Subcutaneous abdominal adipose tissue (tissue), 5 donors: ENCODE results near the gene EEF2K.
"Not testable (repeated sequence)": the region's sequence is repeated elsewhere in the genome, so short reads cannot be mapped to it uniquely, and the experiment has no call there.

ENCODE experiments used
- H3K27ac ChIP-seq: one replicate; pipeline ENCODE4 v1.7.0; 2013; ENCODE audit warnings: low read depth, mild to moderate bottlenecking, inconsistent platforms, low read length, moderate library complexity
- H3K27me3 ChIP-seq, 5 donors: one replicate each; pipeline ENCODE4 v1.7.0; 2013; ENCODE audit warnings: low read length in 5 of 5, inconsistent platforms in 1 of 5; ENCODE audit not compliant: control insufficient read depth in 5 of 5, insufficient read depth in 4 of 5
- H3K36me3 ChIP-seq, 5 donors: one replicate each; pipeline ENCODE4 v1.7.0; 2013; ENCODE audit warnings: low read length in 5 of 5; ENCODE audit not compliant: control insufficient read depth in 5 of 5, insufficient read depth in 5 of 5
- H3K4me1 ChIP-seq, 5 donors: one replicate each; pipeline ENCODE4 v1.7.0; 2013; ENCODE audit warnings: low read length in 5 of 5, mild to moderate bottlenecking in 3 of 5, moderate library complexity in 1 of 5; ENCODE audit not compliant: control insufficient read depth in 5 of 5, insufficient read depth in 5 of 5
- H3K4me3 ChIP-seq, 5 donors: one replicate each; pipeline ENCODE4 v1.7.0; 2013; ENCODE audit warnings: low read length in 5 of 5, low read depth in 1 of 5
- H3K9ac ChIP-seq, 5 donors: one replicate each; pipeline ENCODE4 v1.7.0; 2013; ENCODE audit warnings: low read length in 5 of 5, mild to moderate bottlenecking in 4 of 5, moderate library complexity in 3 of 5
- H3K9me3 ChIP-seq, 5 donors: one replicate each; pipeline ENCODE4 v1.7.0; 2013; ENCODE audit warnings: low read length in 5 of 5; ENCODE audit not compliant: control insufficient read depth in 5 of 5
- donor health status: healthy.
- donor health status: healthy.
- donor health status: healthy.
- donor health status: healthy.
- donor health status: healthy.

The EEF2K gene

GRCh38 chr16:22297871-22298733 lies 92.0 kb downstream of the EEF2K start:
- H3K27me3 ChIP-seq, result no peaks in the 10 kb centered on the region
- H3K9me3 ChIP-seq, result no peaks in the 10 kb centered on the region

GRCh38 chr16:22299036-22299435 lies 93.0 kb downstream of the EEF2K start:
- peak overlapping the region; percentile 97 for H3K27ac ChIP-seq
- peaks cover 4 to 27% (median 26%) of the 10 kb centered on the region in 5 donors for H3K4me1 ChIP-seq
- H3K27me3 ChIP-seq, result no peaks in the 10 kb centered on the region
- H3K36me3 ChIP-seq, result peaks cover 0 to 16% (median 15%) of the 10 kb centered on the region in 5 donors
- H3K4me3 ChIP-seq, result no peak overlapping the region
- H3K9ac ChIP-seq, result no peak overlapping the region
- no peaks in the 10 kb centered on the region for H3K9me3 ChIP-seq

More at GRCh38 chr16:22297871-22298733, 92.0 kb downstream of the EEF2K start:
- H3K9ac ChIP-seq, result peak overlapping the region; percentile 12 to 98 (median 94)
- H3K27ac ChIP-seq, result peak overlapping the region; percentile 97
- H3K36me3 ChIP-seq, result peaks cover 0 to 12% (median 10%) of the 10 kb centered on the region in 5 donors
- H3K4me3 ChIP-seq, result peak overlapping the region; percentile 86 to 94 (median 90)
- H3K4me1 ChIP-seq, result peaks cover 4 to 27% (median 26%) of the 10 kb centered on the region in 5 donors

- Histone ChIP-seq H3K4me1 (peaks cover 4 to 27% (median 26%) of the 10 kb centered on the region in 5 donors), H3K36me3 (peaks cover 0 to 31% (median 28%) of the 10 kb centered on the region in 5 donors), H3K27ac (no peak overlapping the region), H3K4me3 (no peak overlapping the region), H3K9me3 (no peaks in the 10 kb centered on the region), H3K9ac (no peak overlapping the region), H3K27me3 (no peaks in the 10 kb centered on the region)
Observed at GRCh38 chr16:22300427-22301071, 94.5 kb downstream of the EEF2K start.

DNA sequence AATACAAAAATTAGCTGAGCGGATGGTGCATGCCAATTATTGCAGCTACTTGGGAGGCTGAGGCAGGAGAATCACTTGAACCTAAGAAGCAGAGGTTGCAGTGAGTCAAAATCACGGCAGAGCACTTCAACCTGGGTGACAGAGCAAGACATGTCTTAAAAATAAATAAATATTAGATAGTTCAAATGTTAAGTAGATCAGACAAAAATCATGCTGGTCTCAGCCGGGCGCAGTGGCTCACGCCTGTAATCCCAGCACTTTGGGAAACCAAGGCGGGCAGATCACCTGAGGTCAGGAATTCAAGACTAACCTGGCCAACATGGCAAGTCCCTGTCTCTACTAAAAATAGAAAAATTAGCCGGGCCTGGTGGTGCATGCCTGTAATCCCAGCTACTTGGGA lies 95.3 kb downstream of the EEF2K start:
- not testable (repeated sequence) for H3K27me3 ChIP-seq, H3K27ac ChIP-seq, H3K4me3 ChIP-seq, H3K9ac ChIP-seq, H3K9me3 ChIP-seq
- H3K36me3 ChIP-seq, result peaks cover 0 to 37% (median 34%) of the 10 kb centered on the region in 5 donors
- H3K4me1 ChIP-seq, result peaks cover 4 to 26% (median 23%) of the 10 kb centered on the region in 5 donors

DNA sequence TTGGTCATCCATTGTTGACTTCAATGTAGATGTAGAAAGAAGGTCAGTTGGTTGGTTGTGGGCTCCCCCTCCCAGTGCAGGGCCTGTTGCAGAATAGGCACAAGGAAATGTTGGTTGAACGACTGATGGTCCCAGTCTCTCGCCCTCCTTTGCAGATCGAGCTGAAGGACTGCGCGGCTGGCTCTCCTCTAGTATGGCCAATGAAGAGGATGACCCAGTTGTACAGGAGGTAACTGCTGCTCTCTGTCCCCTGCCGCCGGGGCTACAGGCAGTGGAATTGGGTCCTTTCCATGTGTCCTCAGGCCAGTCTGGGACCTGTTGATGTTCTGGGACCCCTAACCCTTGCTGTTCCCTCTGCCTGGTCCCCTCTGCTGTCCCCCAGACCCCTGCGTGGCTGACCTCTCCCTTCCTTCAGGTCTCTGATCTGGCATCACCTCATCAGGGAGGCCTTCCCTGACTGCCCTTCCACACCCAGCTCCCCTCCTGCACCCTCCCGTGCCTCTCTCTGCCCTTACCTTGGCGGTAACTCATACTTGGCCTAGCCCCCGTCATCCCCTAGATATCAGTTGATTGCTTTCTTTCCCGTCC lies 96.8 kb downstream of the EEF2K start:
- Histone ChIP-seq H3K9me3 (no peaks in the 10 kb centered on the region), H3K9ac (no peak overlapping the region), H3K4me3 (no peak overlapping the region), H3K27ac (no peak overlapping the region), H3K27me3 (no peaks in the 10 kb centered on the region), H3K4me1 (peaks cover 4 to 19% (median 14%) of the 10 kb centered on the region in 5 donors), H3K36me3 (peaks cover 0 to 52% (median 48%) of the 10 kb centered on the region in 5 donors)

DNA sequence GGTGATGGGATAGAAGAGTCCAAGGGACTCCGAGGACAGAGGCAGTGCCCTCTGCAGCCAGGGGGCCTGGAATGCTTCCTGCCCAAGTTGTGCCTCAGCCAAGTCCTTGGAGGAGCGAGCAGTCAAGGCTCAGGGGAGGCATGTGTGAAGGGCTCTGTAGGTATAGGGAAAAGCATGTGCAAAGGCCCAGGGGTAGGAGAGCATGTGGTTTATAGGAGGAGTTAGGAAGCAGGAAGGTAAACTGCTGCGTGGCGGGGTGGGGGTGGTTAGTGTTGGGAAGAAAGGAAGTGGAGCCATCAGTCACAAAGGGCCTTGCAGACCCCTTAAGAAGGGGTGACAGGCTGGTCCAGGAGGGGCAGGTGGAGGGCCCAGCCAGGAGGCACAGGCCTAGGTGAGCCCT lies 98.3 kb downstream of the EEF2K start:
- Histone ChIP-seq H3K4me3 (no peak overlapping the region), H3K27me3 (no peaks in the 10 kb centered on the region), H3K9me3 (no peaks in the 10 kb centered on the region), H3K36me3 (peaks cover 0 to 67% (median 63%) of the 10 kb centered on the region in 5 donors), H3K4me1 (peaks cover 0 to 8% (median 5%) of the 10 kb centered on the region in 5 donors), H3K27ac (no peak overlapping the region), H3K9ac (no peak overlapping the region)

GRCh38 chr16:22306788-22307187 lies 100.7 kb downstream of the EEF2K start:
- Histone ChIP-seq H3K4me1 (no peaks in the 10 kb centered on the region), H3K9me3 (no peaks in the 10 kb centered on the region), H3K36me3 (peaks cover 3 to 87% (median 75%) of the 10 kb centered on the region in 5 donors), H3K27me3 (no peaks in the 10 kb centered on the region), H3K9ac (no peak overlapping the region), H3K27ac (no peak overlapping the region), H3K4me3 (no peak overlapping the region)

DNA sequence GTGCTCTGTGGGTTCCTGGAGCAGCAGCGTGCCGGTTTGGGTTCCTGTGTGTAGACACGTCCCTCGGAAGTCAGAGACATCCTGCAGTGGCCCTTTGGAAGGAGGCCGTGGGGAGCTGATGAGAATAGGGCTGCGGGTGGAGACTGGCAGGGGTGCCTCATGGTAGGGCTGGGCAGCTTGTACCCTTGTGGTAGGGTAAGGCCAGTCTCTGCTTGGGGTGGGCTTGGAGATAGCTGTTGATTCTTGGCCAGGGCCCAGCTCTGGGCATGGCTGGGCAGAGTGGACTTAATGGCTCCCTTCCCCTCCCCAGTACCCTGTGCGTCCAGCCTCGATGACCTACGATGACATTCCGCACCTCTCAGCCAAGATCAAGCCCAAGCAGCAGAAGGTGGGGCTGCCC lies 101.8 kb downstream of the EEF2K start:
- peaks cover 3 to 89% (median 74%) of the 10 kb centered on the region in 5 donors for H3K36me3 ChIP-seq
- no peak overlapping the region for H3K4me3 ChIP-seq
- H3K27ac ChIP-seq, result no peak overlapping the region
- H3K9me3 ChIP-seq, result no peaks in the 10 kb centered on the region
- no peaks in the 10 kb centered on the region for H3K27me3 ChIP-seq
- H3K9ac ChIP-seq, result no peak overlapping the region
- no peaks in the 10 kb centered on the region for H3K4me1 ChIP-seq

- Histone ChIP-seq H3K9ac (no peak overlapping the region), H3K27ac (no peak overlapping the region), H3K9me3 (no peaks in the 10 kb centered on the region), H3K4me1 (no peaks in the 10 kb centered on the region), H3K4me3 (no peak overlapping the region), H3K36me3 (peaks cover 3 to 93% (median 80%) of the 10 kb centered on the region in 5 donors), H3K27me3 (no peaks in the 10 kb centered on the region)
Observed at GRCh38 chr16:22308824-22309520, 102.9 kb downstream of the EEF2K start.
